CD4-positive, alpha-beta T cell treated with Interleukin-12 subunit alpha and Interleukin-12 subunit beta, for 1 hour (primary cell): Measurements from ENCODE around the gene ANTXRL.
"Not testable (repeated sequence)": the region's sequence is repeated elsewhere in the genome, so short reads cannot be mapped to it uniquely, and the experiment has no call there.

Experiments
- DNase-seq: peaks from one replicate; pipeline ENCODE4 v3.0.0-alpha.2; 2020

ANTXRL gene

GRCh38 chr10:46296641-46297141 lies 9.9 kb downstream of the ANTXRL start:
- no peak for DNase-seq

DNA sequence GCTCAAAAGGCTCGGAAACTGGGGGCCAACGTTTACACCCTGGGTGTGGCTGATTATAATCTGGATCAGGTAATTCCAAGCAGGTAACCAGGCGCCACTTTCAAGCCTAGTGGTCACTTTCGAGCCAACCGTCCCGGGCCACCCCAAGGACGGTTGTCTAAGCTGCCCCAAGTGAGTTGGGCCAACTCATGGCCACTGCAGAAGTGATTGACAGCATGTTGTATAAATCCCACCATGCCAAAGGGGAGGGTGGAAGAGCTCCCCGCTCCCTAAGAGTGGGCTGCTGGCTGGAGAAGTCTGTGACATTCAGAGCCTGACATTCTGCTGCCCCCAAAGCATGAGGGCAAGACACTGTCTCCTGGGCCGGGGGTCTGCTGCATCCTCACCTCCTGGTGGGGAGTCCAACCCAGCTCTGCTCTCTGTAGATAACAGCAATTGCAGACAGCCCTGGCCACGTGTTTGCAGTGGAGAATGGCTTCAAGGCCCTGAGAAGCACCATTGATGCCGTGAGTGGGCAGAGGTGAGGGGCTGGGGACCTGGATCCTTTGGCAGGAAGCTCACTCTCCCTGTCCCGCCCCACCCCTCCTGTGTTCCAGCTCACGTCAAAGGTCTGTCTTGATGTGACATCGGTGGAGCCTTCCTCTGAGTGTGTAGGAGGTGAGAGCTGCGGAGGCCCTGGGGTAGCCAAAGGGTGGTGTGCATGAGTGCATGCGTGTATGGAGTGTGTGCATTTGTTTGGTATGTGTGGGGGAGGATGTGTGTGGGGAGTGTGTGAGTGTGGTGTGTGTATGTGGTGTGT lies 10.8 kb downstream of the ANTXRL start:
- no peak for DNase-seq

DNA sequence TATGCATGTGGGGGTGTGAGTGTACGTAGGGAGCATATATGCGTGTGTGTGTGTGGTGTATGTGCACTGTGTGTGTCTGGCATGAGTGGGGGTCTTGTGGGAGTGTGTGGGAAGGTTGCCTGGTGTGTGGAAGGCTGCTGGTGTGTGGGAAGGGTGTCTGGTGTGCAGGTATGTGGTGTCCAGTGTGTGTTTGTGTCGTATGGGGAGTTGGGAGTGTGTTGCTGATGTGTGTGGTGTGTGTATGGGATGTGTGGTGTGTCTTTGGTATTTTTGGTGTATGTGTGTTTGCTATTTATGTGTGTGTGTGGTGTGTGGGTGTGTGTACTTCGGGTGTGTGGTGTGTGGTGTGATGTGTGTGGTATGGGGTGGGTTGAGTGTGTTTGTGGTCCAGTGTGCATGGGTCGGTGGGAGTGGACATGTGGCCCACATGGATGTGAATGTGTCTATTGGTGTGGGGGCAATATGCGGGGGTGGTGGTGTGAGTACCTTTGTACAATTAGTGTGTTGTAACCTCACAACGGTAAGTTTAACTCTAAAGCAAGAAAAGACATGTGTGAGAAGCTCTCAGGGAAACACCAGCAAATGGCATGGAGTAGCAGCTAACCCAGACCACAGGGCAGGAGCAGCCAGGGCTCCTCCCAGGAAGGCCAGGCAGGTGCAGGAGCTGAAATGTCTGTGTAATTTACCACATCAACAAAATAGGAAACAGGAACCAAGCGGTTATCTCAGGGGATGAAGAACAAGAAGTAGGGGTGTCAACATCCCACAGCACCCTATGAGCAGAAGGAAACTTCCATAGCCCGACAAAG lies 11.9 kb downstream of the ANTXRL start:
- DNase-seq, result no peak

GRCh38 chr10:46299286-46299535 lies 12.4 kb downstream of the ANTXRL start:
- DNase-seq, result no peak

DNA sequence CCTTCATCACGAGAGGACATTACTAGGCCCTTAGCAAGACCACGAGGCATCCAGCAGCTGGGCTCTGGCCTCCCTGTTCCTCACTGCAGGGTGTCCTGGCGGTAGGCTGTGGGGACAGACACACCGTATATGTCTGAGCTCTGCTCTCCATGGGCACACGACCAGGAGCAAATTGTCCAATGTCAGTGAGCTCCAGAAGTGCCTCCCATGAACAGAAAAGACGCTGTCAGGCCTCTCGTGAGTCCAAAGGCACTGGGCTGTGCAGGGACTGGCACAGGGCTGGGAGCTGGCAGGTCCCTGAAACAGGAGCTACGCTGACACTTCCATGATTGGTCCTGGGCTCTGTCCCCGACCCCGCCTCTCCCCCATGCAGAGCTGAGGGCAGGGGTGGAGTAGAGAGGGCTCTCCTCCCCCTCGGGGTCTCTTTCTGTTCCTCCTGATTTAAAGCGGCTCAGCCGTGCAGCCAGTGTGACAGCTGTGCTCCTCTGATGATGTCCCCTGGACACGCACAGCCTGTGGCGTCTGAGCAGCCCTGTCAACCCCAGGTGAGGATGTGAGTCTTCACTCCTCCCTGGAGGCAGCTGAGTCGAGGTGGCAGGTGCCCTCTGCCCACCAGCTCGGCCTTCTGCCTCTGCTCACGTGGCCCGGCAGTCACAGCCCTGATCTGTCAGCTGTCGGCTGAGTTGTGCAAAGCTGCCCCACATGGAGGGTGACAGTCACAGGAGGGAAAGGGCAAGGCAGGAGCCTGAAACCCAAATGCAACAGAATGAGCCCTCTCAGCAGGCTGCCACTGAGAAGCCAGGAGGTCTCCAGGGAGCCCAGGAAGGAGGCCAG lies 13.0 kb downstream of the ANTXRL start:
- DNase-seq, result no peak

- not testable (repeated sequence) for DNase-seq
These were observed 13.5 kb downstream of the ANTXRL start for GRCh38 chr10:46300370-46300711.

GRCh38 chr10:46301056-46301645 lies 14.4 kb downstream of the ANTXRL start:
- no peak for DNase-seq

- DNase-seq, result no peak
These were observed 15.1 kb downstream of the ANTXRL start for GRCh38 chr10:46301721-46302479.

GRCh38 chr10:46302765-46303352 lies 16.1 kb downstream of the ANTXRL start:
- not testable (repeated sequence) for DNase-seq

DNA sequence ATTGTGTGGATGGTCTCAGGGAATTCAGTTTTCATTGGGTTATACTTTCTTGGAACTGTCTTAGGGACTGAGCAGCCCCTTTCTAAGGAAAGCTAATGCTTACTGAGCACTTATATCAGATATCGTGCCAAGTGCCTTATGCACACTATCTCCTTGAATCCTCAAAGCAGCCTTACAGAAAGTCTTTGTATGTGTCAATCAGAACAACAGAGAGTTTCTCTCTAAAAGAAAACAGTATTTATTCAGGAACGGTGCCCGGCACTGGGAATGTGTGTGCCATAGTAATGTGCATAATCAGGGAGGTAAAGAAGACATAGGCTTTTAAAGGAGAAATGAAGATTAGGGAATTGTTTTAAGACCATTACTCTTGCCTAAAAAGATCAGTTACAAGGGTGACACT lies 17.3 kb downstream of the ANTXRL start:
- no peak for DNase-seq

GRCh38 chr10:46304671-46305070 lies 17.9 kb downstream of the ANTXRL start:
- not testable (repeated sequence) for DNase-seq

GRCh38 chr10:46305079-46305818 lies 18.5 kb downstream of the ANTXRL start:
- DNase-seq, result no peak

GRCh38 chr10:46305986-46306385 lies 19.2 kb downstream of the ANTXRL start:
- DNase-seq, result no peak

GRCh38 chr10:46306516-46307184 lies 19.9 kb downstream of the ANTXRL start:
- DNase-seq, result no peak

DNA sequence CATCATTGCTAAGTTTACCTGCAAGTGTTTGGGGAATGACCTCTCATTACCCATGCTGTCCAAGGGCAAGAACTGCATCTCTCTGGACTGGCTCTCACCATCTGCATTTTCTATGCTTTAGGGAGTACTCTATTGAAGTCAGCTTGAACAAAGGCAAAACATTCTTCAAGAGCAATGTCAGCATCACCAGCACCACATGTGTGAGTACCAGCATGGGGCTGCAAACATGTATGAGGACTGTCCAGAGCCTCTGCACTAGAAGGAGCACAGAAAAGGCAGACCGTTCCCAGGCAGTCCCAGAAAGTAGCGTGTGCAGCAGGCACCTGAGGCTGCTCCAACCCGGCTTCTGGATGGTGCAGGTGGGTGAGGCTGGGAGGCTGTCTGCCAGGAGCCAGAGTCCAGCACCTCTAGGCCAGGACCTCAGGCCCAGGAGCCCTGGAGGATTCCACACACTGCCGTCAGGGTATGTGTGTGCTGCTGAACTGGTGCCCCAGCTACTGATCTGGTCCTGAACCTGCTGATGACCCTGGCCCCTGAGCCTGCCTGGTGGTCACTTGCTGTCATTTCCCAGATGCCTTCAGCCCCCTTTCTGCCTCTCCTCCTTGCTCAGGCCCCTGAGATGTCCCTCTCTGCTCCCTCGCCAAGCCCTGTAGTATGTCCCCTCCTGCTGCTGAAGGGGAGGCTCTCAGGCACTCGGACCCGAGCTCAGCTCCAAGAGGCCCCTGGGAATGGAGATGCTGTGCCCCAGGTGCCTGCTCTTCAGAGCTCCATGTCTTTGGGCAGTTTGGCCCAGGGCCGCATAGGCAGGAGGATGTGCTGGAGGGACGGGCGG lies 20.7 kb downstream of the ANTXRL start:
- no peak for DNase-seq

DNA sequence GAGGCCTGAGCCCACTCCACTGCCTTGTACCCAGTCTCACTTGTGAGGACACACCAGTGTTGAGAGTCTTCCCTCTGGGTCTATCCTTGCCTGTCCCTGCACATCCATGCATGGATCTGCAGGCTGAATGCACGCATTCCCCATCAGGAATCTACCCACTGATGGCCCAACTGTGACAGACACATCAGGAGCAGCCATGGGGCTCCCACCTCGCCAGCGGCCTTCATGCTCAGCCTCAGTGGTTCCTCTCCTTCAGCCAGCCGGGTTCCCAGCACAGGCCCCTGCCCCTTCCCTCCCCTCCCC lies 21.3 kb downstream of the ANTXRL start:
- DNase-seq, result no peak

DNA sequence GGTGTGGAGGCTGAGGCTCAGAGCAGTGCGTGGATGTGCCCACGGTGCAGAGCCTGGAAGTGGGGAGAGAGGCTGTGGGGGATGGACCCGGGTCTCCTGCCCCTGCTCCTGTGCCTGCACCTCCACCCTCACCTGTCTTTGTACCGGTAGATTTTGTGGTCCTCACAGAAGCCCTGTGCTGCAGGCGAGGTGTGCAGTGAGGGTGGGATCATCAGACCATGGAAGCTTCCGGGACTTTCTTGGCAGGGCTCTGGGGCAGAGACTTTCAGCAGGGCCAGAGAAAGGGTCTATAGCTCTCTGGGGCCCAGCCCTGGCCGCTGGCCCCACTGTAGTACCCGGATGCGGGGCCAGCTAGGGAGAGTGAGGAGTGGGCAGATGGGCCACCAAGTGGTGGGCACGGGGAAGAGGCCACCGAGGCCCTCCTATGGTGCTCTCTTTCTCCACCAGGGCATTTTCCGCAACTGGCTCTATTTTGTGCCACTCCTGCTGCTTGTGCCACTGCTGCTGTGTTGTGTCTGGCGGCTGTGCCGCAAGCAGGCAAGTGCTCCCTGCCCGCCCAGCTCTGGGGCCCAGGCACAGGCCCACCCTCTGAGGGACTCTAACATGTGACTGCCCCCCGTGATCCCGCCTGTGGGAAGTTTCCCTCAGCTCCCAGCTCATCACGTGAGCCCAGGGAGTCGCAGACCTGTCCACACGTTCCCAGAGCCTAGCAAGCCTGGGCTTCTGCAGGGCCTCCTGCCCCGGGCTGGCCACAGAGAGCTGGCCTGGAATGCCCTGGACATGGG lies 22.1 kb downstream of the ANTXRL start:
- no peak for DNase-seq

DNA sequence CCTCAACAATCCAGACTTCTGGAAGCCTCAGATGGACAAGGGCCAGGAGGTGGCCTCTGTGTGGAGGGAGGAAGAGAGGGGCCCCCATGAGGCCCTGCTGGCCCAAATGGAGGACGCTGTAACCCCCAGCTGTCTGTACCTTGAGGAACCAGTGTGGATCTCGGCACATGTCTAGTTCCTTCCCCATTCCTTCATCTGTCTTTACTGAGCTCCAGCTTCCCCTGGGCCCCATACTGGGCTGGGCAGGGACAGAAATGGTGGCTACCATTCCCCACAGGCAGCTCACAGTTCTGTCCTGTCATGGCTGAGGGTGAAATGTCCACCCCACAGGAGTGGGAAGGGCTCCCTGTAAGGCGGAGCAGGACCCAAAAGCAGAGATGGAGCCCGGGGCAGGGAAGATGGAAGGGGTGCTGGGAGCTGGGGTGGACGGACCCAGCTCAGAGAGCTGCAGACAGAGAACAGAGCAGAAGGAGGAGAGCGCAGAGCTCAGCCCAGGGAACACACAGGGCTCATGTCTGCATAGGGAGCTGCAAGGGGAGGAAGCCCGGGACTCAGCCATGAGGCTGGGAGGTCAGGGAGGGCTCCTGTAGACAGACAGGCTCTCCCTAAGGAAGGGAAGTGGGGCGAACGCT lies 22.8 kb downstream of the ANTXRL start:
- DNase-seq, result no peak

GRCh38 chr10:46310143-46310514 lies 23.3 kb downstream of the ANTXRL start:
- no peak for DNase-seq
